Neural progenitor cell (in vitro differentiated cells): ENCODE results near the gene GTF2F2.

ENCODE experiments used
- CTCF ChIP-seq: fragments of 200-600 bp; sonication (generic); IDR thresholded peaks from 2 replicates; pipeline ENCODE4 v1.5.1; 2017; ENCODE audit warnings: antibody characterized with exemption, mild to moderate bottlenecking
- EZH2 ChIP-seq: fragments of 200-600 bp; sonication (generic); IDR thresholded peaks from 2 replicates; pipeline ENCODE4 v1.6.1; 2017; ENCODE audit warnings: antibody characterized with exemption, mild to moderate bottlenecking, moderate library complexity
- EZH2phosphoT487 ChIP-seq: fragments of 200-600 bp; sonication (generic); IDR thresholded peaks from 2 replicates; pipeline ENCODE4 v1.6.1; 2017; ENCODE audit warnings: antibody characterized with exemption

DNA sequence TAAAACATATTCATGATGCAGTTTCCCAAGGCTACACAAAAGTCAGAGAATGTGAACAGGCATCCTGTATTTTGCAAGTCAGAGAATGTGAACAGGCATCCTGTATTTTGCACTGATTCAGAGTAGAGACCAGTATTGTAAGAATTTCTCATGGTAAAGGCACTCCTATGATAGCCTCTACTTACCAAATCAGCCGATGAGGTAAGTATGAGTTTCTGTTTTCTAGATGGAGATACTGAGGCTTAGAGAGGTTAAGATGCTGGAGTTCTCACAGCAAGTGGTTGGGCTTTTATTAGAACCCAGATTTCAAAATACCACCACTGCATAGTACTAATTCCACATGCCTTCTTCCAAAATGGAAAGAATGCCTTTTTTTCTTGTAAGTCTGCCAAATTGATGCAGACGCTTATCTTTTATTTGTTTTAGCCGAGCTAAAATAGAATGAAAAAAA lies 208.4 kb downstream of the GTF2F2 start:
- TF ChIP-seq CTCF (no peak), EZH2phosphoT487 (no peak), EZH2 (no peak)
